Hematopoietic multipotent progenitor cell treated with erythropoietin and hydrocortisone succinate and interleukin-3 and kit ligand, for 4 days (in vitro differentiated cells): ENCODE data around the gene HDAC4.
"Not testable (repeated sequence)": the region's sequence is repeated elsewhere in the genome, so short reads cannot be mapped to it uniquely, and the experiment has no call there.

ENCODE experiments used
- DNase-seq: peaks from one replicate; pipeline ENCODE4 v3.0.0-alpha.2; 2015

Gene HDAC4

GRCh38 chr2:239051891-239052445 is 348.9 kb downstream of the HDAC4 start:
- no peak for DNase-seq

DNA sequence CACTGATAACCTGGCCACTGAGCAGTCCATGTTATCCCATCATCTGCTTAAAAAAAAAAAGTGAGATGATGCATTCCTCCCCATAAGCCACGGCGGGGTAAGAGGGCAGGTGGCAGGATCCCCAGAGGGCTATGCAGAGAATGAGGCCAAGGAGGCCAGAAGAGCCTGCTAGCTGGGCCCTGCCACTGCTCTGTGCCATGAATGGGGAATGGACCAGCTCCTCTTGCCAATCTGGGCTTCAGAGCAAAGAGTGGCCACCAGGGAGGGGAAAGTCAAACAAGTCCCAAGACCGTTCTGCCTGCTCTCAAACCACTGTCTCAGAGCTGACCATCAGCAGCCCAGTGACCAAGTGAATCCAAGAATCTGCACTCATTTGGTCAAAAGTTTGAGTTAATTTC is 350.6 kb downstream of the HDAC4 start:
- DNase-seq, result no peak

GRCh38 chr2:239049421-239050251 is 351.2 kb downstream of the HDAC4 start:
- no peak for DNase-seq

GRCh38 chr2:239048736-239049135 is 352.1 kb downstream of the HDAC4 start:
- no peak for DNase-seq

- DNase-seq, result no peak
Observed at GRCh38 chr2:239047861-239048260, 353.0 kb downstream of the HDAC4 start.

DNA sequence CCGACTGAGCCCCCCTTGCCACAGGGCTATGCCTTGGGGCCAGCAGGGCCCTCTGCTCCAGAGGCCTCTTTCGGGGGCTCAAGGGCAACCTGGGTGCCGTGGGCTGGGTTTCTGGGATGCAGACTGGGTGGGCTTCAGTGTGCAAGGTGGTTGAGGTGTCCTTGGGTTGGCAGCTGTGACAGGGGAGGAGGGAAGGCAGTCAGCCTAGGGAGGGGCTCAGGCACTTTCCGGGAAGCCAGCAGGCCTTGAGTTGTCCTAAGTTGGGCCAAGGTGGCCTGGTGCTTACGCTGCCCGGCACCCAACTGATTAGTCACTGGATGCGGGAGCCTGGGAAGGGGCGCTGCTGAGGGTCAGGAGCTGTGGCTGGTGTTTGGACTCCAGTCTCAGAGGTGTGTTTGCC is 353.4 kb downstream of the HDAC4 start:
- no peak for DNase-seq

DNA sequence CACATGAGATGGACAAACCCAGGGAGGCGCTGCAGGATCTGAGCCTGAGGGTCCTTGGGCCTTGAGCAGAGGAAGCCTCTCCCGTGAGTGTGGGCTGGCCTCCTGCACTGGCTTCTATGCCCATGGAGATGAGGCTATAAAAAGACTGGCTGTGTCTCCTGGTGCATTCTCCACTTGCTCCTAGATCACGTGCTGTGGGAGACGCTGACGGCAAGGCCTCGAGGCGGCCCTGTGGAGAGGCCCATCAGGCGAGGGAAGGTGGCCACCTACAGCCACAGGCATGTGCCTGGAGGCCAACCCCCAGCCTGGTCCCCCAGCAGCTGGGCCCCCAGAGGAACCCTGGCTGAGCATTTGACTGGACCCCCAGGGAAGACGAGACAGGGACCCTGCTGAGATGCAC is 354.0 kb downstream of the HDAC4 start:
- DNase-seq, result no peak

GRCh38 chr2:239044336-239044735 is 356.5 kb downstream of the HDAC4 start:
- no peak for DNase-seq

DNA sequence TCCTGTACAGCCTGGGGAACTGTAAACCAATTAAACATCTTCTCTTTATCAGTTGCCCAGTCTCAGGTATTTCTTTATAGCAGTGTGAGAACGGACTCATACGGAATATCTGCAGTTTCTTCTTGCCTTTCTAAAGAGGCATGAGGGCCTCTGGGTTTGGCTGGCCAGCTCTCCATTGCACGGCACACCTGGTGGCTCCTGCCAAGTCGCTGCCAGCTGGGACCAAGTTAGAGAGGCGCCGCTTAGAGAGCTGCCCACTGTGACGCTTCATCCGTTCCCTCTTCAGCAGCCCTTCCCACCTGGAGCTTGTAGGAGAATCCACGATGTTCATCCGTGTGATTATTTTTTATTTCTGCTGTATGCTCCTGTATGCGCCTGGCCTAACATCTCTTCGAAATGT is 357.5 kb downstream of the HDAC4 start:
- DNase-seq, result no peak

DNA sequence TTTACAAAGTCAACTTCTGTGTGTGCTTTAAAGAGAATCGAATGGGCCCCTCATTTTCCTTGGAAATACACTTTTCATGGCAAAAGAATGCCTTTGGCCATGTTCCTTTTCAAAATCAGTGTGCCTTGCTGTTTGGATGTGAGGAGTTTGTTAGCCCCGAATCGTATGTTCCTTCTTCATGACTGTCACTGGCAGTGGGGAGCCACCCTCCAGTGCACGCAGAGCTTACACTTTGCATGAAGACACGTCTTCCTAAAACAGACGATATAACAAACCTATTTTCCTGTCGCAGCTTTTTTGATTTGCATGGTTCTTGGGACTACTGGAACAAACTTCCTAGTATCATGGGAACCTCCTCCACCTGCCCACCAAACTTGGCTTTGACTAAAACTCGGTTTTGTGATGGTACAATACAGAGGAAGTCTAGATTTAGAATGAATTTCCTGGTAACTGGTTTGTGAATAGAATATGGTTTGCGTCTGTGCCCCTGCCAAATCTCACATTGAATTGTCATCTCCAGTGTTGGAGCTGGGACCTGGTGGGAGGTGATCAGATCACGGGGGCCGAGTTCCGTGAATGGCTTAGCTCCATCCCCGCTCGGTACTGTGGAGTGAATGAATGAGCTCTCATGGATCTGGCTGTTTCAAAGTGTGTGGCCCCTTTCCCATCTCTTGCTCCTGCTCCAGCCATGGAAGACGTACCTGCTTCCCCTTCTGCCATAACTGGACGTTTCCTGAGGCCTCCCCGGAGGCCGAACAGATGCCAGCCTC is 358.1 kb downstream of the HDAC4 start:
- DNase-seq, result no peak

- DNase-seq, result no peak
Observed at GRCh38 chr2:239042046-239042445, 358.8 kb downstream of the HDAC4 start.

DNA sequence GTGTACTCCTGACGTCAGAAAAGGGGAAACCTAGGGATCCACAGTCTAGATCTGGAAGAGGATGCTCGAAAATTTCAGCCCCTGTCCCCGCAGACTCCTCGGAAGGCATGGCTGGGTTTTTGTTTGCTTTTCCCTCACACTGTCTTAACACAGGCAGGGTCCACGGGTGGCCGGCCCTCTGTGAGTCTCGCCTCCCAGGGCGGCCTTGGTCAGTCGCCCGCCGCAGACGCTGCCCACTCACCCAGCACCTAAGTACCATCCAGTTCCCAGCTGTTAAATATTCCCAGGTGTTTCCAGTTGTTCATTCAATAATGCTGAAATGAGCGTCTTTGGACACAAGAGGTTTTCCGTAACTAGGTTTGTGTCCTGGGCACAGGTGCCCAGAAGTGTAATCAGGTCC is 359.8 kb downstream of the HDAC4 start:
- no peak for DNase-seq

DNA sequence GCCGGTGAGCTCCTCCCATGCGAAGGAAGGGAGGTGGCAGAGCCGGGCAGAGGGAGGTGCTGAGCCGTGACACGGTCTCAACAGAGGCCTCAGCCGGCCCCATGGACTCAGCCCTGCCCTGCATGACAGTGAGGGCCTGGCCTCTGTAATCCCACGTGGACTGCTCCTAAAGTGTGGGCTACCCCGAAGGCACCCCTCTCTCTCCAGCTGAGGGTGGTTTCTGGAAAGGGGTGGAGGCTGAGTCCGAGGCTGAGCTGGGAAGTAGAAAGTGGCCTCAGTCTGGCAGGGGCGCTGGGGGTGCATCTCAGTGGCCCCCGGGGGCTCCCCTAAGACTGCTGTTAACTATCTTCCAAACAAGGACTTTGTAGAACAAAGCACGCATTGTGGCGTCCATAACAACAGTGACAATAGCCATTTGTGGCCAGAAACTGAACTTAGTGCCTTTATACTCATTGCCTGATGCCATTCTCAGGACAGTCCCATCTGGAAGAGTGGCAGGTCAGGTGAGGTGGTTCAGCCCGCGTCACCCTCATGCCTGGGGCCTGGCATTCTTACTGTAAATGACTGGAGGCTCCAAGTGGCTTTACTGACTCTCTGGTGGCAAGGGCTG is 360.6 kb downstream of the HDAC4 start:
- DNase-seq, result no peak

GRCh38 chr2:239039479-239039861 is 361.4 kb downstream of the HDAC4 start:
- no peak for DNase-seq

GRCh38 chr2:239038773-239039478 is 361.9 kb downstream of the HDAC4 start:
- no peak for DNase-seq

DNA sequence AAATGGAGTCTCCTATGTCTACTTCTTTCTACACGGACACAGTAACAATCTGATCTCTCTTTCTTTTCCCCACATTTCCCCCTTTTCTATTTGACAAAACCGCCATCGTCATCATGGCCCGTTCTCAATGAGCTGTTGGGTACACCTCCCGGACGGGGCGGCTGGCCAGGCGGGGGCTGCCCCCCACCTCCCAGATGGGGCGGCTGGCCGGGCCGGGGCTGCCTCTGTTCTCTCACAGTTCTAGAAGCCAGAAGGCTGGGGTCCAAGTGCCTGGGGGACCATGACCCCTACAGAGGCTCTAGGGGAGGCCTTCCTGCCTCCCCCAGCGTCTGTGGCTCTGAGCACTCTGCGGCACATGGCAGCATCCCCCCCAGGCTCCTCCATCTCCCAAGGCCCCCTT is 362.5 kb downstream of the HDAC4 start:
- not testable (repeated sequence) for DNase-seq

DNA sequence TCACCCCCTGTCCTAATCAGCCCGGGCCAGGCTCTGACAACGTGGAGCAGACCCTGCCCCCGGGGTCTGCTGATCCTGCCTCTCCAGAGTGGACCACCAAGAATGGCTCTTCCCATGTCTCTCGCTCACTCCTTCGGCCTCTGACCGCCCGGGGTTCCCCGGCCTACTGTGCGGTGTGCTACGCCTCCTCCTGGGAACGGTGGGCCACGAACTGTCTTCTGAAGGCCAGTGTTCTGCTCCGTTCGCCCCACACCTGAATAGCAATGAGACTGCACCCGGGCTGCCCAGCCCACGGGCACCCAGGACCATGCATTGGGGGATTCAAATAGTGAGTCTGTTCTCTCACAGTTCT is 363.3 kb downstream of the HDAC4 start:
- DNase-seq, result no peak

DNA sequence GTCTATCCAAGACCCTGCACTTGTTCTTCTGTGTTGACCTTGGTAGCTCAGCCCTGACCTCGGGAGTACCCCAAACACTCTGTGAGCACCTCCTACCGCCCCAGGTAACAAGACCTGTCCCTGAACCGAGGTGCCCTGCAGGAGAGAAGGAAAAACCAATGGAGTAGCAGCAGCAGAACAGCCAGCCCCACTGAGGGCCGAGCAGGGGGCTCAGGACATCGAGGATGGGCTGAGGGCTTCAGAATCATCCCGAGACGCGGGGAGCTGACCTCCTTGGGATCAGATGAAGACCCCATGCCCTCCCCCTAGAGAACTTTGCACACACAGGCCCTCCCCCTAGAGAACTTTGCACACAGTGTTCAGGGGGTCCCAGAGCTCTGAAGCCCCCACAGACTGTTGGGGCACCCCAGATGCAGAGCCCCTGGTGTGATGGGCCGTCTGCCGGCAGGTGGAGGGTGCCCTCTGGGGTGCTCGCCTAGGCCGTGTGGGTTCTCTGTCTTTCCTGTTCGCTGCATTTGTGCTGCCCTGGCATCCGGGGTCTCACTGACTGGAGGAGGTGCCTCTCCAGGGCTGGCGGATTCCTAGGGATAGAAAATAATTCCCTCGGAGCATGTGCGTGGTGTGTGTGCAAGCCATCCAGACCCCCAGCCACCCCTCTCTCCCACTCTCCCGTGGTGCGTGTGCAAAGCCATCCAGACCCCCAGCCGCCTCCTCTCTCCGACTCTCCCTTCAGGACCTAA is 363.8 kb downstream of the HDAC4 start:
- no peak for DNase-seq

DNA sequence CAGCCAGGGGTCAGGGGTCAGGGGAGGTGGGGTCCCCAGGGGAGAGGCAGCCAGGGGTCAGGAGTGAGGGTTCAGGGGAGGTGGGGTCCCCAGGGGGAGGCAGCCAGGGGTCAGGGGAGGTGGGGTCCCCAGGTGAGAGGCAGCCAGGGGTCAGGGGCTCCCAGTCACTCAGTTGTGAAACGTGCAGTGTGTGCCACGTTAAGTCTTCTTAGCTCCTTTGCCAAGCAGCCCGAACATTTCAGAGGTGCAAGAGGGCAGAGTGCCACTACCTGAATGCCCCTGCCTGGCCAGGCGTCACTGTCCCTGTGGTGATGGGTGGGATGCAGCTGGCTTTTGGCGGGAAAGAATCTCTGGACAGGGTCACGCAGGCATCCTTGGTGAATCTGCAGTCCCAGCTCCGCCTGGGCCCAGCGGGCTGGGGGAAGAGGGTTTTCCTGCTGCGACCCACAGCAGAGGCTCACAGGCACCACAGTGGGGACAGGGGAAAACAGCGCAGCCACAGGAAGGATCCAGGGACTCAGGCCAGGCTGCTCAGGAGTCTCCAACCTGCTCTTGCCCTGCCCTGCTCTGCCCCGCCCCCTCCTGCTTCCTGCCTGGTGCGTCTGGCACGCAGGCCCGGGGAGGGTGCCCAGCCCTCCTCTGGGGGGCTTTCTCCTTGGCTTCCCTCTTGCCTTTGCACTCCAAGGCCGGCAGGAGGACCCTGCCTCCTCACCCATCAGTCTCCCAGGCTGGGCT is 364.7 kb downstream of the HDAC4 start:
- DNase-seq, result peak; percentile 21

- DNase-seq, result peak; percentile 62
Observed at GRCh38 chr2:239035361-239035814, 365.4 kb downstream of the HDAC4 start.

GRCh38 chr2:239034561-239035341 is 366.1 kb downstream of the HDAC4 start:
- no peak for DNase-seq
